ENCODE measurements around the gene NAA60. TPM values are rescaled to one million over a fixed set of nuclear protein-coding genes. Genes with fewer than 3 reads are reported as not detected.
"Not testable (repeated sequence)": the region's sequence is repeated elsewhere in the genome, so short reads cannot be mapped to it uniquely, and the experiment has no call there.

NAA60 gene
- total and polyA plus RNA-seq, 4 donors: 16.6 to 57.7 (median 48.5) TPM

- Histone ChIP-seq H3K4me1 (ENCODE audit: control insufficient read depth in 5 of 5, insufficient read depth in 5 of 5, low read length in 5 of 5) (peaks cover 0 to 17% (median 0%) of the 10 kb centered on the region in 5 donors), H3K27me3 (ENCODE audit: control insufficient read depth in 3 of 3, insufficient read depth in 3 of 3, low read length in 2 of 3) (no peaks in the 10 kb centered on the region), H3K27ac (ENCODE audit: low read depth in 1 of 2, low read length in 1 of 2) (no peak overlapping the region), H3K9me3 (ENCODE audit: control insufficient read depth in 4 of 4, insufficient read depth in 3 of 4, low read length in 3 of 4) (no peaks in the 10 kb centered on the region), H3K36me3 (ENCODE audit: control insufficient read depth in 4 of 4, insufficient read depth in 4 of 4, low read length in 4 of 4) (peaks cover 0 to 21% (median 0%) of the 10 kb centered on the region in 4 donors), H3K4me3 (no peak overlapping the region), H3K9ac (ENCODE audit: insufficient read depth in 1 of 2, low read length in 2 of 2) (no peak overlapping the region)
- no peak for TF ChIP-seq CTCF (IDR thresholded peaks at IDR 0.05; ENCODE audit: control extremely low read depth, extremely low read depth)
- DNase-seq: no peak
- ATAC-seq (ENCODE audit: insufficient read depth, low FRiP score): no peak
- 87 to 90% methylated on average over 9 of the region's 9 CpGs for WGBS, 2 donors
Observed at GRCh38 chr16:3470723-3471122, 27.2 kb downstream of the NAA60 start.

GRCh38 chr16:3471518-3472176 is 28.2 kb downstream of the NAA60 start:
- Histone ChIP-seq H3K27ac (ENCODE audit: low read depth in 1 of 2, low read length in 1 of 2) (no peak overlapping the region), H3K9me3 (ENCODE audit: control insufficient read depth in 4 of 4, insufficient read depth in 3 of 4, low read length in 3 of 4) (no peaks in the 10 kb centered on the region), H3K4me3 (no peak overlapping the region), H3K4me1 (ENCODE audit: control insufficient read depth in 5 of 5, insufficient read depth in 5 of 5, low read length in 5 of 5) (peaks cover 0 to 19% (median 0%) of the 10 kb centered on the region in 5 donors), H3K36me3 (ENCODE audit: control insufficient read depth in 4 of 4, insufficient read depth in 4 of 4, low read length in 4 of 4) (peaks cover 0 to 16% (median 0%) of the 10 kb centered on the region in 4 donors), H3K9ac (ENCODE audit: insufficient read depth in 1 of 2, low read length in 2 of 2) (no peak overlapping the region), H3K27me3 (ENCODE audit: control insufficient read depth in 3 of 3, insufficient read depth in 3 of 3, low read length in 2 of 3) (no peaks in the 10 kb centered on the region)
- no peak for TF ChIP-seq CTCF (IDR thresholded peaks at IDR 0.05; ENCODE audit: control extremely low read depth, extremely low read depth)
- no peak for ATAC-seq (ENCODE audit: insufficient read depth, low FRiP score)
- WGBS, 2 donors: 92 to 95% methylated on average over 20 of the region's 20 CpGs
- no peak for DNase-seq

GRCh38 chr16:3472878-3473595 is 29.6 kb downstream of the NAA60 start:
- peaks cover 0 to 15% (median 0%) of the 10 kb centered on the region in 4 donors for H3K36me3 ChIP-seq (ENCODE audit: control insufficient read depth in 4 of 4, insufficient read depth in 4 of 4, low read length in 4 of 4)
- no peak overlapping the region for H3K9ac ChIP-seq (ENCODE audit: insufficient read depth in 1 of 2, low read length in 2 of 2)
- peaks cover 0 to 13% (median 0%) of the 10 kb centered on the region in 5 donors for H3K4me1 ChIP-seq (ENCODE audit: control insufficient read depth in 5 of 5, insufficient read depth in 5 of 5, low read length in 5 of 5)
- no peak overlapping the region for H3K27ac ChIP-seq (ENCODE audit: low read depth in 1 of 2, low read length in 1 of 2)
- no peak overlapping the region for H3K4me3 ChIP-seq
- no peak for TF ChIP-seq CTCF (IDR thresholded peaks at IDR 0.05; ENCODE audit: control extremely low read depth, extremely low read depth)
- WGBS, 2 donors: 88 to 92% methylated on average over 10 of the region's 10 CpGs
- H3K27me3 ChIP-seq (ENCODE audit: control insufficient read depth in 3 of 3, insufficient read depth in 3 of 3, low read length in 2 of 3): no peaks in the 10 kb centered on the region
- H3K9me3 ChIP-seq (ENCODE audit: control insufficient read depth in 4 of 4, insufficient read depth in 3 of 4, low read length in 3 of 4): no peaks in the 10 kb centered on the region
- no peak for DNase-seq
- no peak for ATAC-seq (ENCODE audit: insufficient read depth, low FRiP score)

- not testable (repeated sequence) for H3K9me3 ChIP-seq (ENCODE audit: control insufficient read depth in 4 of 4, insufficient read depth in 3 of 4, low read length in 3 of 4); H3K27ac ChIP-seq (ENCODE audit: low read depth in 1 of 2, low read length in 1 of 2); ATAC-seq (ENCODE audit: insufficient read depth, low FRiP score); H3K9ac ChIP-seq (ENCODE audit: insufficient read depth in 1 of 2, low read length in 2 of 2); H3K4me3 ChIP-seq; H3K27me3 ChIP-seq (ENCODE audit: control insufficient read depth in 3 of 3, insufficient read depth in 3 of 3, low read length in 2 of 3); DNase-seq
- peaks cover 0 to 11% (median 0%) of the 10 kb centered on the region in 5 donors for H3K4me1 ChIP-seq (ENCODE audit: control insufficient read depth in 5 of 5, insufficient read depth in 5 of 5, low read length in 5 of 5)
- H3K36me3 ChIP-seq (ENCODE audit: control insufficient read depth in 4 of 4, insufficient read depth in 4 of 4, low read length in 4 of 4): peaks cover 0 to 15% (median under 1%) of the 10 kb centered on the region in 4 donors
- 73 to 86% methylated on average over 3 of the region's 3 CpGs for WGBS, 2 donors
Observed at GRCh38 chr16:3473596-3473943, 30.1 kb downstream of the NAA60 start.

Data from lung (tissue), 12 donors.